Ascending aorta (tissue), 2 donors: Measurements from ENCODE around the gene RRP7A. TPM values are rescaled to one million over a fixed set of nuclear protein-coding genes. Genes with fewer than 3 reads are reported as not detected.
"Not testable (repeated sequence)": the region's sequence is repeated elsewhere in the genome, so short reads cannot be mapped to it uniquely, and the experiment has no call there.

Source experiments
- DNase-seq, 2 donors: peaks; one replicate each; pipeline ENCODE4 v3.0.0-alpha.2; 2019; ENCODE audit warnings: low spot score in 2 of 2
- H3K27ac ChIP-seq, 2 donors: fragments of 200-600 bp; sonication (generic); one replicate each; pipeline ENCODE4 v1.5.1; 2016 to 2017; ENCODE audit warnings: mild to moderate bottlenecking in 1 of 2
- H3K27me3 ChIP-seq: fragments of 200-600 bp; sonication (generic); one replicate; pipeline ENCODE4 v1.5.1; 2017
- H3K36me3 ChIP-seq, 2 donors: fragments of 200-600 bp; sonication (generic); one replicate each; pipeline ENCODE4 v1.5.1; 2016
- H3K4me1 ChIP-seq, 2 donors: fragments of 200-600 bp; sonication (generic); one replicate each; pipeline ENCODE4 v1.5.1; 2016 to 2017; ENCODE audit warnings: mild to moderate bottlenecking in 1 of 2
- H3K4me3 ChIP-seq, 2 donors: fragments of 200-600 bp; sonication (generic); one replicate each; pipeline ENCODE4 v1.5.1; 2016 to 2017; ENCODE audit warnings: mild to moderate bottlenecking in 1 of 2
- H3K9me3 ChIP-seq, 2 donors: fragments of 200-600 bp; sonication (generic); one replicate each; pipeline ENCODE4 v1.5.1; 2016
- intact Hi-C: fragments of 100-400 bp; cut with DNase I; formaldehyde crosslinking; loops from one replicate; pipeline ENCODE4 v1.15.1; 2023
- total RNA-seq: library from RNA; depleted of rRNA; stranded (reverse); fragments of >200 nt; gene quantifications from one replicate; pipeline ENCODE4 v1.1.0, GENCODE V29; 2016
- TF ChIP-seq, protein P1 (sequence below), 3 experiments: fragments of 200-600 bp in 2 of 3; fragments of 450-650 bp in 1 of 3; sonication (generic) in 2 of 3; IDR thresholded peaks; one replicate each; pipeline ENCODE4 v1.5.1; 2016 to 2019; ENCODE audit warnings: antibody characterized with exemption in 3 of 3, mild to moderate bottlenecking in 1 of 3, moderate library complexity in 1 of 3

The RRP7A gene
- total RNA-seq, 1 donor from 2014 or later = 50.0 TPM

- no peaks in the 10 kb centered on the region for H3K27me3 ChIP-seq
- no peak for DNase-seq
- no peaks in the 10 kb centered on the region for H3K9me3 ChIP-seq
- H3K27ac ChIP-seq = no peak overlapping the region
- H3K4me1 ChIP-seq = no peaks in the 10 kb centered on the region
- no peaks in the 10 kb centered on the region for H3K36me3 ChIP-seq
- TF ChIP-seq, protein P1, sequence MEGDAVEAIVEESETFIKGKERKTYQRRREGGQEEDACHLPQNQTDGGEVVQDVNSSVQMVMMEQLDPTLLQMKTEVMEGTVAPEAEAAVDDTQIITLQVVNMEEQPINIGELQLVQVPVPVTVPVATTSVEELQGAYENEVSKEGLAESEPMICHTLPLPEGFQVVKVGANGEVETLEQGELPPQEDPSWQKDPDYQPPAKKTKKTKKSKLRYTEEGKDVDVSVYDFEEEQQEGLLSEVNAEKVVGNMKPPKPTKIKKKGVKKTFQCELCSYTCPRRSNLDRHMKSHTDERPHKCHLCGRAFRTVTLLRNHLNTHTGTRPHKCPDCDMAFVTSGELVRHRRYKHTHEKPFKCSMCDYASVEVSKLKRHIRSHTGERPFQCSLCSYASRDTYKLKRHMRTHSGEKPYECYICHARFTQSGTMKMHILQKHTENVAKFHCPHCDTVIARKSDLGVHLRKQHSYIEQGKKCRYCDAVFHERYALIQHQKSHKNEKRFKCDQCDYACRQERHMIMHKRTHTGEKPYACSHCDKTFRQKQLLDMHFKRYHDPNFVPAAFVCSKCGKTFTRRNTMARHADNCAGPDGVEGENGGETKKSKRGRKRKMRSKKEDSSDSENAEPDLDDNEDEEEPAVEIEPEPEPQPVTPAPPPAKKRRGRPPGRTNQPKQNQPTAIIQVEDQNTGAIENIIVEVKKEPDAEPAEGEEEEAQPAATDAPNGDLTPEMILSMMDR (IDR thresholded peaks at IDR 0.05) = no peak
- intact Hi-C loops = no loop called here
- no peak overlapping the region for H3K4me3 ChIP-seq
Observed at GRCh38 chr22:42562279-42562678, 42.7 kb upstream of the RRP7A start.

- intact Hi-C loops = no loop called here
- TF ChIP-seq, protein P1 (IDR thresholded peaks at IDR 0.05) = no peak
- H3K27me3 ChIP-seq = no peaks in the 10 kb centered on the region
- no peaks in the 10 kb centered on the region for H3K9me3 ChIP-seq
- DNase-seq = no peak
- H3K27ac ChIP-seq = no peak overlapping the region
- H3K4me1 ChIP-seq = no peaks in the 10 kb centered on the region
- no peaks in the 10 kb centered on the region for H3K36me3 ChIP-seq
- H3K4me3 ChIP-seq = no peak overlapping the region
Observed at GRCh38 chr22:42561856-42562255, 42.3 kb upstream of the RRP7A start.

GRCh38 chr22:42560781-42561180, 41.2 kb upstream of the RRP7A start:
- Histone ChIP-seq H3K27me3 (no peaks in the 10 kb centered on the region), H3K36me3 (no peaks in the 10 kb centered on the region), H3K4me3 (no peak overlapping the region), H3K27ac (no peak overlapping the region), H3K9me3 (no peaks in the 10 kb centered on the region), H3K4me1 (no peaks in the 10 kb centered on the region)
- TF ChIP-seq, protein P1 (IDR thresholded peaks at IDR 0.05) = peak in 2 of 3 experiments; percentile 19 to 36
- DNase-seq = no peak
- intact Hi-C loops = no loop called here

DNA sequence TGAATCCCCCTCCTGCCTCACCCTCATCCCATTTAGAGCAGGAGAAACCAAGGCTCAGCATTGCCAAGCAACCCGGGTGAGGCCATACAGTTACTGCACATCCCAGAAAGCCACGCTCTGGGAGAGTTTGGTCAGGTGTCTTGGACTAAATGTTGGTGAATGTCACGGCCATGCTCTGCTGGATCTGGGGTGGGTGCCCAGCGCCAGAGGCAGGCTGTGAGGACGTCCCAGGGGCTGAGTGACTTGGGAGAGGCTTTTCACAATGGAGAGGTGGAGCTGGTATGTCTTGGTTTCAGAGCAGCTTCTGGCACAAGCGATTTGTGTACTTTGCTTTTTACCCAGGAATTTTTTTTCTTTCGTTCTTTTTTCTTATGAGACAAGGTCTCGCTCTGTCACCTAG, 40.8 kb upstream of the RRP7A start:
- H3K36me3 ChIP-seq = no peaks in the 10 kb centered on the region
- H3K4me1 ChIP-seq = no peaks in the 10 kb centered on the region
- no peak overlapping the region for H3K27ac ChIP-seq
- H3K4me3 ChIP-seq = no peak overlapping the region
- TF ChIP-seq, protein P1 (IDR thresholded peaks at IDR 0.05) = no peak
- intact Hi-C loops = no loop called here
- no peak for DNase-seq
- no peaks in the 10 kb centered on the region for H3K9me3 ChIP-seq
- no peaks in the 10 kb centered on the region for H3K27me3 ChIP-seq

- Histone ChIP-seq H3K27ac (peak within 1 kb of the TSS; percentile 12 to 26), H3K4me1 (peaks cover 5 to 9% of the 10 kb centered on the region in 2 donors)
- intact Hi-C loops = loop anchor here (2.0 to 10.0 kb wide), 3 partner anchors 33 to 279 kb away; partner anchors contain the start of gene TCF20
Observed at GRCh38 chr22:42553475-42554361, 34.1 kb upstream of the RRP7A start, which contains the start of gene SERHL2. Gene SERHL2, plus strand, starts transcription at chr22:42553956. Its CDS starts 65 bp downstream, at chr22:42554021.

DNA sequence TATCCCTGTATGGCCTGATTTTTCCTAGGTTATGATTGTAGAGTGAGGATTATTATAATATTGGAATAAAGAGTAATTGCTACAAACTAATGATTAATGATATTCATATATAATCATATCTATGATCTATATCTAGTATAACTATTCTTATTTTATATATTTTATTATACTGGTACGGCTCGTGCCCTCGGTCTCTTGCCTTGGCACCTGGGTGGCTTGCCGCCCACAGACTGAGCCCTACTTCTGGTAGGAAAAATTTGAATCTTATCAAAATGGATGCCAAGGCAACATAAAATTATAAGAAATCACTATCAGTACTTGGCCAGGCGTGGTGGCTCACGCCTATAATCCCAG, 32.7 kb upstream of the RRP7A start:
- intact Hi-C loops = loop anchor here (2.0 to 10.0 kb wide), 3 partner anchors 31 to 277 kb away; partner anchors contain the start of gene TCF20
- H3K27me3 ChIP-seq, DNase-seq, H3K4me3 ChIP-seq, H3K36me3 ChIP-seq, H3K9me3 ChIP-seq, H3K27ac ChIP-seq, H3K4me1 ChIP-seq: not testable (repeated sequence)

More at GRCh38 chr22:42553475-42554361, 34.1 kb upstream of the RRP7A start, which contains the start of gene SERHL2:
- peak; percentile 47 to 92 for DNase-seq
- Histone ChIP-seq H3K4me3 (peak within 1 kb of the TSS; percentile 70 to 81), H3K36me3 (no peaks in the 10 kb centered on the region), H3K9me3 (no peaks in the 10 kb centered on the region), H3K27me3 (no peaks in the 10 kb centered on the region)
- TF ChIP-seq, protein P1 (IDR thresholded peaks at IDR 0.05) = peak in 1 of 3 experiments; percentile 4
